Bronchial smooth muscle cell (primary cell): ENCODE data around the gene CPEB4. TPM values are rescaled to one million over a fixed set of nuclear protein-coding genes. Genes with fewer than 3 reads are reported as not detected.

Experiments used
- total RNA-seq: library from RNA; depleted of rRNA; stranded (reverse); fragments of >200 nt; gene quantifications from 2 replicates; pipeline ENCODE4 v1.2.1, GENCODE V29; 2014

The CPEB4 gene
- total RNA-seq, result 12.8 and 13.4 TPM in 2 replicates

DNA sequence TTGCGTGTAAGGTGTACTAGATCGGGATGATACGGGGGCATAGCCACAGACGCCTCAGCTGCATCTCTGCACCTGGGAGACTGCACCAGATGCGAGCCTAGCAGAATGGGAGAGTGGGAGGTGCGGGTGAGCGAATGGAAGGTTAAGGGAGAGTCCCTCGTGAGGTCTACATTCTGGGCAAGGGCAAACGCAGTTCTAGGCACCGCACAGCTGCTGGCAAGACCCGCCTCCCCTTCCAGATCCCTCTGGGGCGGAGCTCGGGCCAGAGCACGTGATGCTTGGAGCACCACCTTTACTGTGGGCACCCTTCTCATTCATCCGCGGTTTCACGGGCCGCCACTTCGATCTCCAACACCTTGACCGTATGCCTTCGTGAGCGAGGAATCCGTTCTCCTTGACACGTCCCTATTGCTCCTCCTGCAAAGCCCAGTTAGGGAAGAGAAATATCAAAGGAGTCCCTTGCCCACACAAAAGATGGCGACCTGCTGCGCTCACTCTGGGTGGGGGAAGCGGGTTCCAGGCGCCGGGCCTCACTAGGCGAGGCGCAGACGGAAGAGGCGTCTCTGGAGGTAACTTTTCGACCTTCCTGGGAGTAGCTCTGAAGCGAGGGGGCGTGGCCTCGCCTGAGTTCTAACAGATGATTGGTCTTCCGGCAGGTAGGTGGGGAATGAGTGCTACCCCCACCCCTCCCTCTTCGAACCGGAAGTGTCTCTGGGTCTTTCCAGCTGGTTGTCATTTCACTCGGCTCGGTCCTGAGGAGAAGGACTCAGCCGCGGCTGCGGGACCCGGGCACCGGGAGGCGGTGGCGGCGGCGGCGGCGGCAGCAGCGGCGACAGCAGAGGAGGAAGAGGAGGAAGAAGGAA is at the start of gene CPEB4:
CPEB4 (plus strand) TSS at position 740 of the 863 bp plus-strand sequence. CDS start 1,385 bp downstream, outside the sequence.

DNA sequence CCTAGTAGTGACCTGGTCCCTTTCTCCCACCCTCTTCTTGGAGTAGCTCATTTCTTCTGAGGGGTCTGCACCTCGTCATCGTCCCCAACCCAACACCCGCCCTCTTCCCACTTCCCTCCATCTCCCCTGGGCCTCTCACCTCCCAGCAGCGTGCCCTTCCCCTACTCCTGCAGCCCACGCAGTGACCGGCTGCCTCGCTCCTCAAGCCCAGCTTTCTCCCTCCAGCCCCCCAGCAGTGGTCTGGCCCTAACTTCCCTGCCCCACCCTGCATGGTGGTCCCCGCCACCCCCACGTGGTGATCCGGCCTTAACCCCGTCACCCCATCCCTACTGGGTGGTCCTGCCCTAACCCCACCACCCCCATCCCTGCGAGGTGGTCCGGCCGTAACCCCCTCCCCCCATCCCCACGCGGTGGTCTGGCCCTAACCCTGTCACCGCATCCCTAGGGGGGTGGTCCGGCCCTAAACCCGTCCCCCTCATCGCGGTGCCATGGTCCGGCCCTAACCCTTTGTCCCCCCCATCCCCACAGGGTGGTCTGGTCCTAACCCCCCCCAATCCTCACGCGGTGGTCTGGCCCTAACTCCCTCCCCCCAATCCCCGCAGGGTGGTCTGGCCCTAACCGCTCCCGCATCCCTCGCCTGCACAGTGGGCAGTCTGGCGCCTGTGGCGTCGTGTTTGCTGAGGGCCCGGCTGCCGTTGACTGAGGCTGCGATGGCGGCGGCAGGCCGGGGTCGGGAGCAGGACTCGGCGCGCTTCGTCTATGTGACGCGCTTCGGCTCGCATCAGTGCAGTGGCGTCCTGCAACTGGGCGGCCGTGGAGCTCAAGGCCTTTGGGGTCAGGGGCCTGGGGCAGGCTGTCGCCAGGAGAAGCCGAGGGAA is 100.6 kb downstream of the CPEB4 start, which contains the start of gene C5orf47:
C5orf47 (plus strand) TSS at position 617 of the 878 bp plus-strand sequence; CDS start at position 711, 94 bp downstream.

Other genes with a start within 250 kb of the CPEB4 start
- not detected in 2 replicates for gene C5orf47, start 100.8 kb downstream of the CPEB4 start, total RNA-seq
- not detected in 2 replicates for gene NSG2, start 157.4 kb downstream of the CPEB4 start, total RNA-seq